ENCODE data around the gene HOATZ. TPM values are rescaled to one million over a fixed set of nuclear protein-coding genes. Genes with fewer than 3 reads are reported as not detected.

The HOATZ gene
- total RNA-seq, 1 experiment from 2014 or later, result not detected

DNA sequence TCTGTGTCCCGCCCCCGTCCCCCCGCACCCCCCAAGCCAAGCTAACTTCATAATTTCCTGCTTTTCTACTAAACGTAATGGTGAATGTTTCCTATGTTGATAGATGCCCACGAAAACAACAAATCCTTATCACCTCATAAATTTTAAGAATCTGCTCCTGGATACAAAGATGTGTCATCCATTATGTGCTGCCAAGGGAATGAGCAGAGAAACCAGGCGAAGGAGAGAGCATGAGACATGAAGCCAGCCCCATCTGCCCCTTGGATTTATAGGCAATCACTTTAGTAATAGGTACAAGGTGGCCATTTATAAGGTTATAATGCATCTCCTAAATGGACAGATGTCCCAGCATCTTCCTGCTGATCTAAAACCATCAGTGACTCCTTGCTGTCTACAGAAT is 56.2 kb downstream of the HOATZ start:
- H3K79me2 ChIP-seq (ENCODE audit: low read length), result no peaks in the 10 kb centered on the region
- H3K27me3 ChIP-seq (ENCODE audit: low read length), result no peaks in the 10 kb centered on the region
- H3K4me1 ChIP-seq (ENCODE audit: insufficient read depth, low read length), result peaks cover 7% of the 10 kb centered on the region
- H3K9me2 ChIP-seq (replicated peaks; ENCODE audit: low read length), result no peaks in the 10 kb centered on the region
- H3K27ac ChIP-seq (ENCODE audit: low read length), result no peak overlapping the region
- H4K20me1 ChIP-seq (ENCODE audit: low read length), result no peaks in the 10 kb centered on the region
- TF ChIP-seq EZH2 (IDR thresholded peaks at IDR 0.05; ENCODE audit: low read length, unreplicated experiment), result no peak
- TF ChIP-seq, protein P1, sequence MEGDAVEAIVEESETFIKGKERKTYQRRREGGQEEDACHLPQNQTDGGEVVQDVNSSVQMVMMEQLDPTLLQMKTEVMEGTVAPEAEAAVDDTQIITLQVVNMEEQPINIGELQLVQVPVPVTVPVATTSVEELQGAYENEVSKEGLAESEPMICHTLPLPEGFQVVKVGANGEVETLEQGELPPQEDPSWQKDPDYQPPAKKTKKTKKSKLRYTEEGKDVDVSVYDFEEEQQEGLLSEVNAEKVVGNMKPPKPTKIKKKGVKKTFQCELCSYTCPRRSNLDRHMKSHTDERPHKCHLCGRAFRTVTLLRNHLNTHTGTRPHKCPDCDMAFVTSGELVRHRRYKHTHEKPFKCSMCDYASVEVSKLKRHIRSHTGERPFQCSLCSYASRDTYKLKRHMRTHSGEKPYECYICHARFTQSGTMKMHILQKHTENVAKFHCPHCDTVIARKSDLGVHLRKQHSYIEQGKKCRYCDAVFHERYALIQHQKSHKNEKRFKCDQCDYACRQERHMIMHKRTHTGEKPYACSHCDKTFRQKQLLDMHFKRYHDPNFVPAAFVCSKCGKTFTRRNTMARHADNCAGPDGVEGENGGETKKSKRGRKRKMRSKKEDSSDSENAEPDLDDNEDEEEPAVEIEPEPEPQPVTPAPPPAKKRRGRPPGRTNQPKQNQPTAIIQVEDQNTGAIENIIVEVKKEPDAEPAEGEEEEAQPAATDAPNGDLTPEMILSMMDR (conservative IDR thresholded peaks at IDR 0.05; ENCODE audit: low read depth, low read length), result no peak
- no peak for TF ChIP-seq EZH2phosphoT487 (IDR thresholded peaks at IDR 0.05; ENCODE audit: borderline replicate concordance, low read length)
- H3K36me3 ChIP-seq (ENCODE audit: low read depth, low read length), result no peaks in the 10 kb centered on the region
- H3K9ac ChIP-seq (ENCODE audit: low read length), result no peak overlapping the region
- intact Hi-C loops (cut with micrococcal nuclease), result no loop called here
- H3F3A ChIP-seq (ENCODE audit: low read length, unreplicated experiment), result no peaks in the 10 kb centered on the region
- no peak overlapping the region for H3K4me3 ChIP-seq (ENCODE audit: low read length)
- no peak overlapping the region for H3K4me2 ChIP-seq (ENCODE audit: low read length)
- BruUV-seq (replicated peaks), result no TSS peak
- ChIA-PET CTCF (no interaction called here), POLR2A (ENCODE audit: unreplicated experiment) (interaction anchor here (0.7 kb wide), 1 partner anchor 268 kb away, joined by 10 read pairs; no protein-coding TSS in a partner anchor)
- no peak for DNase-seq
- H3K9me3 ChIP-seq (ENCODE audit: low read length), result no peaks in the 10 kb centered on the region
- no peak overlapping the region for H2AFZ ChIP-seq (ENCODE audit: low read length)
- ATAC-seq, result no peak

DNA sequence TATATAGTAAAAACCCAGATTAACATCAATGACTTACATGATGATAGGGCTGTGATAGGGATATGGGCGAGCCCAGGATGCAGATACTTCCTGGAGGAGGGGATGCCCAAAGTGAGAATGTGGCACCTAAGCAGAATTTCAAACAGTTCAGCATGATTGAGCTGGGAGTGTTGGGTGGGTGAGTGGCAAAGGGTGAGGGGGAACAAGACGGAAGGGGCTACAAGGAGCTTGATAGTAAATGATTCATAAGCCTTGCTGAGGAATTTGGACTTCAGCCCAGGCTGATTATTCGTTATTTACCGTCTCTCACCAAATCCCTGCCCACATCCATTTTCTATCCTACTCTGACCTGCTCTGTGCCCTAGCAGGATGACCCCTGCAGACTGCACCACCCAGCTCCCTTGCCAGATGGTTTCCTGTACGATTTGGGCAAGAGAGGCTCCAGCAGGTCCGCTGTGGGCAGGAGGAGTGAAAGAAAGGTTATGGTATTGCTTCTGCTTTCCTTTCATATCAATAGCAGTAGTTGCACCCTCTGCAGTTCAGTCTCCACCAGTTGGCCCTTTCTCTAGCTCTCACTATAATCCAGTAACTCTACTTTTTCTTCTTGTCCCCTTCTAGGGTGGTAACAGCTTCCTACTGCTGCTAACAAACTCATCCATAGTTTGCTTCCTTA is 57.4 kb downstream of the HOATZ start:
- Histone ChIP-seq H3K4me3 (ENCODE audit: low read length) (no peak overlapping the region), H3K9ac (ENCODE audit: low read length) (no peak overlapping the region), H3K27ac (ENCODE audit: low read length) (no peak overlapping the region), H3K27me3 (ENCODE audit: low read length) (no peaks in the 10 kb centered on the region), H3K4me1 (ENCODE audit: insufficient read depth, low read length) (peaks cover 7% of the 10 kb centered on the region), H3K9me2 (replicated peaks; ENCODE audit: low read length) (no peaks in the 10 kb centered on the region), H3K79me2 (ENCODE audit: low read length) (no peaks in the 10 kb centered on the region), H2AFZ (ENCODE audit: low read length) (no peak overlapping the region), H3F3A (ENCODE audit: low read length, unreplicated experiment) (no peaks in the 10 kb centered on the region), H3K36me3 (ENCODE audit: low read depth, low read length) (no peaks in the 10 kb centered on the region), H3K9me3 (ENCODE audit: low read length) (no peaks in the 10 kb centered on the region), H4K20me1 (ENCODE audit: low read length) (no peaks in the 10 kb centered on the region), H3K4me2 (ENCODE audit: low read length) (0 out of 2 replicates have a peak overlapping the region, but pooled peaks have one; percentile 7)
- ATAC-seq, result peak; percentile 51
- intact Hi-C loops (cut with micrococcal nuclease), result no loop called here
- ChIA-PET POLR2A (ENCODE audit: unreplicated experiment) (no interaction called here), CTCF (no interaction called here)
- no peak for TF ChIP-seq EZH2 (IDR thresholded peaks at IDR 0.05; ENCODE audit: low read length, unreplicated experiment)
- TF ChIP-seq, protein P1 (conservative IDR thresholded peaks at IDR 0.05; ENCODE audit: low read depth, low read length), result no peak
- TF ChIP-seq EZH2phosphoT487 (IDR thresholded peaks at IDR 0.05; ENCODE audit: borderline replicate concordance, low read length), result no peak
- DNase-seq, result peak; percentile 45
- BruUV-seq (replicated peaks), result no TSS peak

DNA sequence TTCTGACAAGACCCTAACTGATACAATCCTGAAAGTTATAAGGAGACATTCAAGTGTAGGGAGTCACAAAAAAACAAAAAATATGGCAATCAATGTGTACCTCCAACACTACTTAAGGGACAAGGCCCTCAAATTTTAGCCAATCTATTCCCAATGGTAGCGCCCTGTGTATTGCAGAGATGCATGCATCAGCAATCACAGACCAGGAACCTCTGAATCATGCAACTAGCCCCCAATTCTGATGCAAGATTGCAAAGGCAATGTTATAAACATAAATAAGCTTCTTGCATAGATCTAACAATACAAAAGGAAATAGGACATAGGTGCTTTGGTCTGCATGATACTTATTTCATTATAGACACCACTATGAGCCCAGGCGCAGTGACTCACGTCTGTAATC is 58.0 kb downstream of the HOATZ start:
- Histone ChIP-seq H3K9me2 (replicated peaks; ENCODE audit: low read length) (no peaks in the 10 kb centered on the region), H3K36me3 (ENCODE audit: low read depth, low read length) (no peaks in the 10 kb centered on the region), H4K20me1 (ENCODE audit: low read length) (no peaks in the 10 kb centered on the region), H3K9me3 (ENCODE audit: low read length) (no peaks in the 10 kb centered on the region), H3F3A (ENCODE audit: low read length, unreplicated experiment) (no peaks in the 10 kb centered on the region), H2AFZ (ENCODE audit: low read length) (no peak overlapping the region), H3K9ac (ENCODE audit: low read length) (no peak overlapping the region), H3K27ac (ENCODE audit: low read length) (no peak overlapping the region), H3K4me3 (ENCODE audit: low read length) (no peak overlapping the region), H3K27me3 (ENCODE audit: low read length) (no peaks in the 10 kb centered on the region), H3K4me2 (ENCODE audit: low read length) (no peak overlapping the region), H3K79me2 (ENCODE audit: low read length) (no peaks in the 10 kb centered on the region), H3K4me1 (ENCODE audit: insufficient read depth, low read length) (peaks cover 7% of the 10 kb centered on the region)
- TF ChIP-seq EZH2phosphoT487 (IDR thresholded peaks at IDR 0.05; ENCODE audit: borderline replicate concordance, low read length) (no peak), EZH2 (IDR thresholded peaks at IDR 0.05; ENCODE audit: low read length, unreplicated experiment) (no peak)
- TF ChIP-seq, protein P1 (conservative IDR thresholded peaks at IDR 0.05; ENCODE audit: low read depth, low read length), result no peak
- DNase-seq, result no peak
- no peak for ATAC-seq
- CTCF ChIA-PET, result no interaction called here
- intact Hi-C loops (cut with micrococcal nuclease), result no loop called here
- POLR2A ChIA-PET (ENCODE audit: unreplicated experiment), result no interaction called here
- no TSS peak for BruUV-seq (replicated peaks)

Data from PC-3 (cell line).